Neuronal stem cell (in vitro differentiated cells): Measurements from ENCODE around the gene MRPL16.

Experiments used
- DNase-seq: peaks from one replicate; pipeline ENCODE4 v3.0.0-alpha.2; 2013; ENCODE audit warnings: low spot score
- H2AFZ ChIP-seq: one replicate; pipeline ENCODE4 v1.6.1; 2013; ENCODE audit warnings: mild to moderate bottlenecking, low read length, inconsistent platforms
- H2AK5ac ChIP-seq: 2 replicates; pipeline ENCODE4 v1.6.1; 2013; ENCODE audit warnings: low read depth, mild to moderate bottlenecking, inconsistent platforms, low read length, moderate library complexity, mixed read lengths
- H2BK120ac ChIP-seq: 2 replicates; pipeline ENCODE4 v1.6.1; 2013; ENCODE audit warnings: low read depth, mild to moderate bottlenecking, inconsistent platforms, low read length, moderate library complexity, mixed read lengths
- H2BK12ac ChIP-seq: one replicate; pipeline ENCODE4 v1.6.1; 2013; ENCODE audit warnings: low read length, inconsistent platforms
- H2BK15ac ChIP-seq: 2 replicates; pipeline ENCODE4 v1.6.1; 2013; ENCODE audit warnings: mild to moderate bottlenecking, low read length, inconsistent platforms, mixed read lengths
- H2BK5ac ChIP-seq: one replicate; pipeline ENCODE4 v1.6.1; 2013; ENCODE audit warnings: inconsistent platforms, mild to moderate bottlenecking, low read length, moderate library complexity
- H3K14ac ChIP-seq: one replicate; pipeline ENCODE4 v1.6.1; 2013; ENCODE audit warnings: low read length, inconsistent platforms
- H3K18ac ChIP-seq: 2 replicates; pipeline ENCODE4 v1.6.1; 2013; ENCODE audit warnings: low read length, inconsistent platforms
- H3K23ac ChIP-seq: 2 replicates; pipeline ENCODE4 v1.6.1; 2013; ENCODE audit warnings: low read depth, mild to moderate bottlenecking, mixed read lengths, low read length, inconsistent platforms; ENCODE audit not compliant: poor library complexity
- H3K27ac ChIP-seq: replicated peaks from 3 replicates; pipeline ENCODE4 v1.5.1; 2013; ENCODE audit warnings: low read length, inconsistent platforms
- H3K27me3 ChIP-seq, 3 experiments: 2 replicates each; pipeline ENCODE4 v1.6.1; 2013; ENCODE audit warnings: low read length in 3 of 3, mild to moderate bottlenecking in 2 of 3, inconsistent platforms in 1 of 3, low read depth in 1 of 3, mixed read lengths in 1 of 3, moderate library complexity in 1 of 3; ENCODE audit not compliant: control insufficient read depth in 3 of 3, insufficient read depth in 3 of 3
- H3K36me3 ChIP-seq, 2 donors: replicated peaks in 1 of 2; 2 replicates each; pipeline ENCODE4 v1.6.1; 2013; ENCODE audit warnings: low read length in 2 of 2; ENCODE audit not compliant: control insufficient read depth in 2 of 2, insufficient read depth in 2 of 2
- H3K4ac ChIP-seq: 2 replicates; pipeline ENCODE4 v1.6.1; 2013; ENCODE audit warnings: inconsistent platforms, mild to moderate bottlenecking, low read length, moderate library complexity
- H3K4me1 ChIP-seq, 2 donors: 1 replicate in 1 of 2; 2 replicates in 1 of 2; pipeline ENCODE4 v1.6.1; 2013; ENCODE audit warnings: low read length in 2 of 2, low read depth in 1 of 2; ENCODE audit not compliant: control insufficient read depth in 2 of 2, insufficient read depth in 1 of 2
- H3K4me2 ChIP-seq: one replicate; pipeline ENCODE4 v1.6.1; 2013; ENCODE audit warnings: mild to moderate bottlenecking, low read length, inconsistent platforms; ENCODE audit not compliant: insufficient read depth, poor library complexity, severe bottlenecking
- H3K4me3 ChIP-seq, 2 donors: 2 replicates each; pipeline ENCODE4 v1.5.1; 2013; ENCODE audit warnings: low read length in 2 of 2, mild to moderate bottlenecking in 2 of 2, inconsistent platforms in 1 of 2, moderate library complexity in 1 of 2
- H3K79me1 ChIP-seq: one replicate; pipeline ENCODE4 v1.6.1; 2013; ENCODE audit warnings: low read depth, mild to moderate bottlenecking, inconsistent platforms, low read length, moderate library complexity
- H3K9ac ChIP-seq: one replicate; pipeline ENCODE4 v1.6.1; 2013; ENCODE audit warnings: mild to moderate bottlenecking, low read depth, low read length, inconsistent platforms; ENCODE audit not compliant: poor library complexity
- H3K9me3 ChIP-seq, 2 donors: replicated peaks in 1 of 2; 2 replicates each; pipeline versions ENCODE3 to v1.6.1; 2013; ENCODE audit warnings: low read length in 2 of 2, mild to moderate bottlenecking in 2 of 2, inconsistent platforms in 1 of 2, low read depth in 1 of 2, mixed read lengths in 1 of 2, moderate library complexity in 1 of 2; ENCODE audit not compliant: control insufficient read depth in 2 of 2, insufficient read depth in 1 of 2
- H4K8ac ChIP-seq: one replicate; pipeline ENCODE4 v1.6.1; 2013; ENCODE audit warnings: low read depth, mild to moderate bottlenecking, inconsistent platforms, low read length, moderate library complexity
- H4K91ac ChIP-seq: one replicate; pipeline ENCODE4 v1.6.1; 2013; ENCODE audit warnings: low read length, low read depth, mild to moderate bottlenecking, inconsistent platforms; ENCODE audit not compliant: poor library complexity
- WGBS, 2 donors: extraction: QIAGEN DNeasy Blood & Tissue Kit; methylation state at CpG; one replicate each; pipeline ENCODE4 v1.1.7; 2013; ENCODE audit warnings: missing lambda C conversion rate in 2 of 2, mixed read lengths in 1 of 2; ENCODE audit not compliant: insufficient read length in 2 of 2, insufficient replicate concordance in 1 of 2; ENCODE audit errors: extremely low coverage in 2 of 2; 5-methylcytosine and 5-hydroxymethylcytosine counted together

Gene MRPL16

DNA sequence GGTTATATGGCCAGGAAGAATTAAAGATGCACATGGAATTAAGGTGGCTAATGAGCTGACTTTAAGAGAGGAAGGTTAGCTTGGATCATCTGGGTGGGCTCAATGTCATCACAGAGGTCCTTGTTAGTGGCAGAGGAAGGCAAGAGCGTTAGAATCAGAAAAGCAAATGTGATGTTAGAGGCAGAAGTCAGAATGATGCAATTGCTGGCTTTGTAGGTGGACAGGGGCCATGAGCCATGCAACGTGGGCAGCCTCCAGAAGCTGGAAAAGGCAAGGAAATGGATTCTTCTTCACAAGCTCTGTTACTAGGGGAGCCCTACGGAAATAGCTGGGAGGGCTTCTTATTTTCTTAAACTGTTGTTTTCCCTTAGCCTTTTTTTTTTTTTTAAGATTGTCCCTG lies 37.0 kb upstream of the MRPL16 start:
- H3K4me3 ChIP-seq: no peak overlapping the region
- H3K27me3 ChIP-seq: no peaks in the 10 kb centered on the region
- H2BK12ac ChIP-seq: no peak overlapping the region
- no peak overlapping the region for H4K8ac ChIP-seq
- H3K18ac ChIP-seq: no peak overlapping the region
- no peak overlapping the region for H2BK5ac ChIP-seq
- no peak overlapping the region for H3K23ac ChIP-seq
- no peak overlapping the region for H3K9ac ChIP-seq
- H3K4ac ChIP-seq: no peak overlapping the region
- no peak overlapping the region for H2BK120ac ChIP-seq
- no peaks in the 10 kb centered on the region for H3K9me3 ChIP-seq
- no peak overlapping the region for H3K27ac ChIP-seq
- no peaks in the 10 kb centered on the region for H3K79me1 ChIP-seq
- no peaks in the 10 kb centered on the region for H3K4me1 ChIP-seq
- no peak overlapping the region for H2BK15ac ChIP-seq
- H2AK5ac ChIP-seq: no peak overlapping the region
- no CpG with 5 or more reads among the region's 3 CpGs for WGBS, 2 donors
- no peaks in the 10 kb centered on the region for H3K36me3 ChIP-seq
- H4K91ac ChIP-seq: no peak overlapping the region
- no peak for DNase-seq
- H3K14ac ChIP-seq: no peak overlapping the region
- no peak overlapping the region for H2AFZ ChIP-seq
- no peak overlapping the region for H3K4me2 ChIP-seq

DNA sequence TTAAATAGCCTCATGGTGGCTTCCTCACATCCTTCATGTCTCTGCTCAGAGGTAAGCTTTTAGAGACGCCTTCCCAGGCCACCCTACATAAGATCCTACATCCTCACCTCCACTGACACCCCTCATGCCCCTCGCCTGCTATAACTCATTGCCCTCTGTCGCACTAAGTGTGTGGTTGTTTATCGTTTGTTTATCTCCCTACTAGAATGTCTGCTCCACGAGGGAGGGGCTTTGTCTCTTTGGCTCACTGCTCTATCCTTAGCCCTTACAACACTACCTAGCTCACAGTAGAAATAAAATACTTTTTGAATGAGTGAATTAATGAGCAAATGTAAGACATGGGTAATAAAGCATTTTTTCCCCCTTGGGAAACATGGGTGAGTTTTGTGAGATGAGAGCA lies 36.0 kb upstream of the MRPL16 start:
- no peak overlapping the region for H2BK5ac ChIP-seq
- H3K18ac ChIP-seq: no peak overlapping the region
- H3K14ac ChIP-seq: no peak overlapping the region
- H2AK5ac ChIP-seq: no peak overlapping the region
- no peak overlapping the region for H3K4me3 ChIP-seq
- no peak overlapping the region for H3K23ac ChIP-seq
- H3K4ac ChIP-seq: no peak overlapping the region
- H4K91ac ChIP-seq: no peak overlapping the region
- H2AFZ ChIP-seq: no peak overlapping the region
- no peaks in the 10 kb centered on the region for H3K4me1 ChIP-seq
- no peaks in the 10 kb centered on the region for H3K79me1 ChIP-seq
- H3K4me2 ChIP-seq: no peak overlapping the region
- no peak overlapping the region for H3K27ac ChIP-seq
- H3K27me3 ChIP-seq: no peaks in the 10 kb centered on the region
- DNase-seq: no peak
- no peak overlapping the region for H2BK120ac ChIP-seq
- H2BK15ac ChIP-seq: no peak overlapping the region
- WGBS, 2 donors: no CpG with 5 or more reads among the region's 5 CpGs
- H3K36me3 ChIP-seq: no peaks in the 10 kb centered on the region
- H3K9me3 ChIP-seq: no peaks in the 10 kb centered on the region
- no peak overlapping the region for H3K9ac ChIP-seq
- H4K8ac ChIP-seq: no peak overlapping the region
- H2BK12ac ChIP-seq: no peak overlapping the region

DNA sequence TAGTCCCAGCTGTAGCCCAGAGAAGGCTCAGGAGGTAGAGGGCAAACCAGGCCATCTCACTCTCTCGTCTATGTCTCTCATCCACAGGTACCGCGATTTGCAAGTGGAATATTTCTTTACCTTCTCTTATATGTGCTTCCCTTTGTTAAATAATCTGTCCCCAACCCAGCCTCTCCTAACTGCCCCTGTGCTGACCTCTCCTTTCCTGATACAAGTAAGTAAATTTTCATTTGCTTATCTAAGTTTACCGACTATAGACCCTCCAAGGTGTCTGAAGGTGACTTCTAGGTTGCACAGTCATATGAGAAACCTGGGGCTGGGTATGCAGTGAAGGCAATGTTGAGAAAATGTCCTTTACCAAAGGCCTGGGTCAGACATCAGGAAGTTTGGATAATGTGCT lies 34.8 kb upstream of the MRPL16 start, which contains the start of gene CBLIF:
Gene CBLIF (minus strand): TSS at position 101 of the 400 bp plus-strand sequence. CDS start 46 bp downstream, at position 55.
- Histone ChIP-seq H2BK5ac (no peak within 1 kb of the TSS), H3K36me3 (no peaks in the 10 kb centered on the region), H3K14ac (no peak within 1 kb of the TSS), H3K9ac (no peak within 1 kb of the TSS), H3K27ac (no peak within 1 kb of the TSS), H3K4ac (no peak within 1 kb of the TSS), H3K4me2 (no peak within 1 kb of the TSS), H3K23ac (no peak within 1 kb of the TSS), H3K27me3 (no peaks in the 10 kb centered on the region), H3K18ac (no peak within 1 kb of the TSS), H4K91ac (no peak within 1 kb of the TSS), H4K8ac (no peak within 1 kb of the TSS), H2BK12ac (no peak within 1 kb of the TSS), H3K4me1 (no peaks in the 10 kb centered on the region), H2AK5ac (no peak within 1 kb of the TSS), H3K79me1 (no peaks in the 10 kb centered on the region), H2BK15ac (no peak within 1 kb of the TSS), H3K9me3 (peaks cover 0 to 1% of the 10 kb centered on the region in 2 donors), H3K4me3 (no peak within 1 kb of the TSS), H2BK120ac (no peak within 1 kb of the TSS), H2AFZ (no peak within 1 kb of the TSS)
- DNase-seq: no peak
- WGBS, 2 donors: no CpG with 5 or more reads among the region's 4 CpGs

DNA sequence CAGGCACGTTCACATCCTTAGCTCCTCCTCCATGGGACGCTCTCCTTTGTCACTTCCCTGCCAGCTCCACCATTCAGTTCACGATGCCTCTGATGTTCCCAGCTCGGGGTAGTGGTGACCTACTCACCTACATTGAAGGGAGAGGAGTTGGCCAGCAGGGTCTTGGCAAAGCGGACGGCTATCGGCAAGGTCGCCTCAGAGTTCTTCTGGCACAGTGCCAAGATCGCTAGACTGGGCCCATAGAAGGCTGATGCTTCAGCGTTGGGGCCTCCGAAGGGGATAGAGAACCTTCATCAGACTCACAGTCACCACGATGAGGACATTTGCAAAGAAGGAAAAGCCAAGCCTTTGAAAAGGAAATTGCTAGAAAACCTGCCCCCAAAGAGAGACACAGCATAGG lies 31.7 kb upstream of the MRPL16 start:
- H3K27ac ChIP-seq: no peak overlapping the region
- no peak for DNase-seq
- H2BK5ac ChIP-seq: no peak overlapping the region
- H2AFZ ChIP-seq: no peak overlapping the region
- no peak overlapping the region for H3K23ac ChIP-seq
- no peak overlapping the region for H2BK12ac ChIP-seq
- H3K14ac ChIP-seq: peak overlapping the region; percentile 66
- H4K8ac ChIP-seq: no peak overlapping the region
- H2BK120ac ChIP-seq: no peak overlapping the region
- H3K79me1 ChIP-seq: no peaks in the 10 kb centered on the region
- H3K9ac ChIP-seq: peak overlapping the region; percentile 25
- H3K9me3 ChIP-seq: peaks cover 0 to 1% of the 10 kb centered on the region in 2 donors
- WGBS, 2 donors: no CpG with 5 or more reads among the region's 12 CpGs
- H3K27me3 ChIP-seq: no peaks in the 10 kb centered on the region
- no peak overlapping the region for H3K4ac ChIP-seq
- H2BK15ac ChIP-seq: no peak overlapping the region
- H3K18ac ChIP-seq: peak overlapping the region; percentile 7
- H4K91ac ChIP-seq: peak overlapping the region; percentile 40
- no peak overlapping the region for H2AK5ac ChIP-seq
- no peaks in the 10 kb centered on the region for H3K36me3 ChIP-seq
- H3K4me2 ChIP-seq: no peak overlapping the region
- no peaks in the 10 kb centered on the region for H3K4me1 ChIP-seq
- no peak overlapping the region for H3K4me3 ChIP-seq
